ENCODE results near the gene TBC1D24. TPM values are rescaled to one million over a fixed set of nuclear protein-coding genes. Genes with fewer than 3 reads are reported as not detected.

The TBC1D24 gene
- total RNA-seq, 1 experiment from 2014 or later: 24.6 TPM

GRCh38 chr16:2512735-2513404 lies 37.9 kb downstream of the TBC1D24 start (continued):
- TF ChIP-seq MAX (IDR thresholded peaks at IDR 0.05): no peak
- TF ChIP-seq ZBTB33 (IDR thresholded peaks at IDR 0.05; ENCODE audit: extremely low read depth, insufficient replicate concordance, low read length): no peak
- no peak for TF ChIP-seq FOSL1 (IDR thresholded peaks at IDR 0.05; ENCODE audit: low read depth)
- no peak for TF ChIP-seq POLR2A (IDR thresholded peaks at IDR 0.05; ENCODE audit: borderline replicate concordance, extremely low read depth, insufficient read depth, insufficient read length)
- TF ChIP-seq ELF1 (IDR thresholded peaks at IDR 0.05; ENCODE audit: borderline replicate concordance, low read depth): no peak
- no peak for TF ChIP-seq CBX3 (IDR thresholded peaks at IDR 0.05; ENCODE audit: low read depth)
- TF ChIP-seq POLR2AphosphoS5 (IDR thresholded peaks at IDR 0.05; ENCODE audit: low read depth, low read length): no peak
- no peak for TF ChIP-seq ATF3 (IDR thresholded peaks at IDR 0.05)
- no peak for TF ChIP-seq SP1 (IDR thresholded peaks at IDR 0.05; ENCODE audit: low read depth)
- no peak for TF ChIP-seq ZNF274 (IDR thresholded peaks at IDR 0.05; ENCODE audit: low read depth, low read length)
- TF ChIP-seq SRF (IDR thresholded peaks at IDR 0.05; ENCODE audit: low read depth): no peak
- TF ChIP-seq TCF7L2 (IDR thresholded peaks at IDR 0.05; ENCODE audit: borderline replicate concordance, extremely low read depth, insufficient read depth, insufficient read length): no peak
